ENCODE measurements around the gene CLMN.

Gene CLMN

DNA sequence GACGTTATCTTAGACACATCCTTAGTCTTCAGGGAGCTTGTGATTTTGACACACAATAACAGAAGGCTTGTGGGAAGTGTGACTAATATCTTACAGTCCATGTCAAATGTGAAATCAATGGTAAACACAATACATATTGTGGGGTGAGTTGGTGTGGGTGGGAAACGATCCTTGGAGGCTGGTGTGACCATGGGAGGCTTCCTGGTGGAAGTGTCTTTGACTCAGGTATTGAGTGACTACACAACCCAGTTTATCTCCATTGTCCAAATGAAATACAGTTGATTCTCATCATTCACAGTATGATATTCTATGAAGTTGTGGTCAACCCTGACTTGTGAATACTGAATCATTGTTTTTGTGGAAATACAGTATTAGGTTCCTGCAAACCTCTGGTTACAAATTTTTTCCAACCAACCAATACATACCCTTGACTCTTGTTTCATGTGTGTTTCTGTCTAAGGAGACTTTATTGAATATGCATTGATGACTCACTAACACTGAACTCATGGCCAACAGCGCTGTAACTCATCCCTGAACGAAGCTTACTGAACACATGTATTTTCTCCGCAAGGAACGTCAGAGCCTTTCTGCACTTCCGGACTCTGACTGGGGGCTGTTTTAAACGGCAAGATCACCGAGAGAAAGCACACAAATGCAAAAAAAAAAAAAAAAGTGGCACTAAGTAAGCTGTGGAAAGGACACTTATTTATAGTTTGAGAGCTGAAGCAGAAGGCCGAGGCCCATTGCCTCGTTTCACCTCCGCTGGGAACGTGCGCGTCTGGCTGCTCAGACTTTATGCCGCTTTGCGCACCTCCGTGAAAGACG lies 59.0 kb downstream of the CLMN start:
- H3K27ac ChIP-seq, result no peak overlapping the region
- TF ChIP-seq, protein P1, sequence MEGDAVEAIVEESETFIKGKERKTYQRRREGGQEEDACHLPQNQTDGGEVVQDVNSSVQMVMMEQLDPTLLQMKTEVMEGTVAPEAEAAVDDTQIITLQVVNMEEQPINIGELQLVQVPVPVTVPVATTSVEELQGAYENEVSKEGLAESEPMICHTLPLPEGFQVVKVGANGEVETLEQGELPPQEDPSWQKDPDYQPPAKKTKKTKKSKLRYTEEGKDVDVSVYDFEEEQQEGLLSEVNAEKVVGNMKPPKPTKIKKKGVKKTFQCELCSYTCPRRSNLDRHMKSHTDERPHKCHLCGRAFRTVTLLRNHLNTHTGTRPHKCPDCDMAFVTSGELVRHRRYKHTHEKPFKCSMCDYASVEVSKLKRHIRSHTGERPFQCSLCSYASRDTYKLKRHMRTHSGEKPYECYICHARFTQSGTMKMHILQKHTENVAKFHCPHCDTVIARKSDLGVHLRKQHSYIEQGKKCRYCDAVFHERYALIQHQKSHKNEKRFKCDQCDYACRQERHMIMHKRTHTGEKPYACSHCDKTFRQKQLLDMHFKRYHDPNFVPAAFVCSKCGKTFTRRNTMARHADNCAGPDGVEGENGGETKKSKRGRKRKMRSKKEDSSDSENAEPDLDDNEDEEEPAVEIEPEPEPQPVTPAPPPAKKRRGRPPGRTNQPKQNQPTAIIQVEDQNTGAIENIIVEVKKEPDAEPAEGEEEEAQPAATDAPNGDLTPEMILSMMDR (IDR thresholded peaks at IDR 0.05), result no peak

DNA sequence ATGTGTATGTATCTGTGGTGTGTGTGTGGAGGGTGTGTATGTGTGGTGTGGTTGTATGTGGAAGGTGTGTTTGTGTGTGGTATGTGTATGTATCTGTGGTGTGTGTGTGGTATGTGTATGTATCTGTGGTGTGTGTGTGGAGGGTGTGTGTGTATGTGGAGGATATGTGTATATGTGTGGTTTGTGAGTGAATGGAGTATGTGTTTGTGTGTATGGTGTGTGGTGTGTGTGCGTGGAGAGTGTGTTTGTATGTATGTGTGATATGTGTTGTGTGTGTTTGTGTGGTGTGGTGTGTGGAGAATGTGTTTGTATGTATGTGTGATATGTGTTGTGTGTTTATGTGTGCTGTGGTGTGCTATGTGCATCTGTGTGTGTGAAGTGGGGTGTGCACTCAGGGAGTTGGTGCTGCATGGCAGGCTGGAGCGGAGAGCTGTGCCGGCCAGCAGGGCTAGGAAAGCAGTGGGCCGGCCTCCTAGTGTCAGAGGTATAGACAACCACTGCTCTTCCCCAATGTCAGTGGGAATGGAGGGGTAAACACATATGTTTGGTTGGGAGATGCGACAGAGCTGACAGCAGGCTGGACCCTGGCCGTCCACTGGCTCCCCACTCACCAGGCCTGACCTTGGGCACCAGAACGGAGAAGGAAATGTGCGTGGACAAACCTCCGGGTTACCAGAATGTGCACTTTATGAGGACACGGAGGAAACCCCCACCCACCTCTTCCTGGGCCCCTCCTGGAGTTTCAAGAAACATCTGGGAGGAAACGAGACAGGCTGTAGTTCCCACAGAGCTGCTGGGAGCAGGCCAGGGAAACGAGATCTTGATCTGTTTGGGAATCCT lies 60.7 kb downstream of the CLMN start:
- TF ChIP-seq, protein P1 (IDR thresholded peaks at IDR 0.05), result no peak
- Histone ChIP-seq H3K4me3 (no peak overlapping the region), H3K27ac (no peak overlapping the region)
- peak; percentile 50 for DNase-seq (ENCODE audit: low spot score)

More for the DNA sequence above, 59.0 kb downstream of the CLMN start:
- no peak overlapping the region for H3K4me3 ChIP-seq
- DNase-seq (ENCODE audit: low spot score), result peak; percentile 43

DNA sequence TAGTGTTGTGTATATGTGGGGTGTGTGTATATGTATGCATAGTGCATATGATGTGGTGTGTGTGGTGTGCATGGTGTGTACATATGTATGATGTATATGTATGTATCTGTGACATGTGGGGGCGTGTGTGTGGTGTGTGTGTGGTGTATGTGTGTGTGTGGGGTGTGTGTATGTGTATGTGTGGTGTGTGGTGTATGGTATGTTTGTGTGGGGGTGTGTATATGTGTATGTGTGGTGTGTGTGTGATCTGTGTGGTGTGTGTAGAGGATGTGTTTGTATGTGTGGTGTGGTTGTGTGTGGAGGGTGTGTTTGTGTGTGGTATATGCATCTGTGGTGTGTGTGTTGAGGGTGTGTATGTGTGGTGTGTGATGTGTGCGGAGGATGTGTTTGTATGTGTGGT lies 61.6 kb downstream of the CLMN start:
- DNase-seq (ENCODE audit: low spot score), result no peak
- no peak overlapping the region for H3K27ac ChIP-seq
- TF ChIP-seq, protein P1 (IDR thresholded peaks at IDR 0.05), result no peak

DNA sequence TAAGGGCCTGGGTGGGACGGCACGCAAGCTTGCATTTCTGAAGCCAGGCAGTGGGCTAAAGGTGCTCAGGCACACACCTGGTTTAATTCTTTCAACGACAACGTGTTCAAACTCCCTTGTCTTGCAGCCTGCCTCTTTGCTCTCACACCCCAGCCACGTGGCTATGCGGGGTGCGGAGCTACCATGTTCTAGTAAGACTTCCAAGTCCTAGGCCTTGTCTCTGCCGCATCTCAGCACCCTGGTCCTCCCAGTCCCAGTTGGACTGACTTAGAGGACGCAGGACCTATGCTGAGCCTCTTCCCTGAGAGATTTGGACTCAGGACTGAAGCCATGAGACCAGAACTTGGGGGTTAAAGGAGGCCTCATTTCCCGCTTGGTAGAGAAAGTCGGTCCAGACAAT lies 62.2 kb downstream of the CLMN start:
- TF ChIP-seq, protein P1 (IDR thresholded peaks at IDR 0.05), result no peak
- Histone ChIP-seq H3K27ac (no peak overlapping the region), H3K4me3 (no peak overlapping the region)
- DNase-seq (ENCODE audit: low spot score), result peak; percentile 40

More for the DNA sequence above, 61.6 kb downstream of the CLMN start:
- no peak overlapping the region for H3K4me3 ChIP-seq

DNA sequence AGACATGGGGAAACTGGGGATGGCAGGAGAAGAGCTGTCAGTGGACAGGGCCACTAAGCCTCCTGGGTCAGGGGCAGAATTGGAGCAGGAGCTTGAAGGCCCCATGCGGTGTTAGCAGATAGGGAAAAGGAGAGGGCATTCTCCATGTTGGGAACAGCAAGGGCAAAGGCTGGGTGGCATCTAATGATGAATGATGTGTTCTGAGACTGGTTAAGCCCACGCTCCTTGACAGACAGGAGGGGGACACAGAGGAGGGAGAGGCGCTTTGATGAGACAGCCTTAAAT lies 63.0 kb downstream of the CLMN start:
- Histone ChIP-seq H3K4me3 (no peak overlapping the region), H3K27ac (no peak overlapping the region)
- TF ChIP-seq, protein P1 (IDR thresholded peaks at IDR 0.05), result no peak
- DNase-seq (ENCODE audit: low spot score), result peak; percentile 40

DNA sequence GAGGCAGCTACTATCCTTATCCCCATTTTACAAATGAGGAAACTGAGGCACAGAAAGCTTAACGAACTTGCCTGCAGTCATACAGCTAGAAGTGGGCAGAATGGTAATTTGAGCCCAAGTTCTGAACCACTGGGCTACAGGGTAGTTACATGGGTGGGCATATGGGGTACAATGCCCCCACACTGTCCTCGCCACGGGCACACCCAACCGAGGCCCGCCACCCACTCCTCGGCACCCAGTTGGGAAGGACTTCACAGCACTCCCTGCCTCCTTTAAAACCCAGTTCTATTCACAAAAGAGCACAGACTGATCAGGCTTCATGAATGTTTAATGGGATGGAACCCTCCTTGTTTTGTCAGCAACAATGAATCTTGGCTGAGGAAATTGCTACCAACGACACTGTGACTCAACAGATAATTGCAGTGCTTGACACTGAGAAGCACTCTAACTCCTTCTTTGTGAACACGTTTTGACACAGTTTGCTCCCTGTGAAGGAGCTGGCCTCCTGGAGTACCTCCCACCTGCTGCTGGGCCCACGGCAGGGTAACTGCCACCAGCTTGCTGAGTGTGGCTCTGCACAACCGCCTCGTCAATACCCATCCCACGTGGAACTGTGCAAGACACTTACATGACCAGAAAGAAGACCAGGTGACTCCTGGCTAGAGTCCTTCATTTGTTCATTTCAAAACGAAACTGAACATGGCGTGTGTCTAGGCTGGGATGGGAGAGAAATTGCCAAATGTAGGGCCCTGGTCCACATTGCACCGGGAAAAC lies 63.5 kb downstream of the CLMN start:
- TF ChIP-seq, protein P1 (IDR thresholded peaks at IDR 0.05), result no peak
- Histone ChIP-seq H3K4me3 (no peak overlapping the region), H3K27ac (no peak overlapping the region)
- DNase-seq (ENCODE audit: low spot score), result peak; percentile 65
